H1 (cell line): ENCODE data around the gene POLE. TPM values are rescaled to one million over a fixed set of nuclear protein-coding genes. Genes with fewer than 3 reads are reported as not detected.

Source experiments
- CTCF ChIA-PET: fragments of 300-600 bp; sonication (Branson Sonifier 250); formaldehyde crosslinking; loops from one replicate; lab custom pipeline; 2021; ENCODE audit not compliant: partially characterized antibody; lab: Charles Lee
- POLR2A ChIA-PET: fragments of 300-600 bp; sonication (Branson Sonifier 250); formaldehyde crosslinking; loops from one replicate; lab custom pipeline; 2021; ENCODE audit warnings: inconsistent platforms; ENCODE audit not compliant: partially characterized antibody; lab: Charles Lee
- DNase-seq, 2 experiments: peaks; one replicate each; pipeline versions ENCODE4 v3.0.0 to v3.0.0-alpha.2; 2010 to 2022; ENCODE audit warnings: low spot score in 2 of 2, low read depth in 1 of 2, mixed read lengths in 1 of 2
- FAIRE-seq: peaks from 2 replicates; lab custom pipeline; 2011; peaks lifted over from hg19 to GRCh38; lab: Jason Lieb, UNC
- H2AFZ ChIP-seq: 2 replicates; pipeline ENCODE4 v1.8.1; 2012; ENCODE audit warnings: low read length, inconsistent platforms
- H2AK5ac ChIP-seq: 2 replicates; pipeline ENCODE4 v1.6.1; 2013; ENCODE audit warnings: low read depth, low read length
- H2BK120ac ChIP-seq: replicated peaks from 2 replicates; pipeline ENCODE3; 2013; ENCODE audit warnings: low read depth, low read length, inconsistent platforms
- H2BK12ac ChIP-seq: 2 replicates; pipeline ENCODE4 v1.6.1; 2013; ENCODE audit warnings: low read depth, low read length
- H2BK15ac ChIP-seq: 2 replicates; pipeline ENCODE4 v1.6.1; 2013; ENCODE audit warnings: low read length
- H2BK20ac ChIP-seq: 2 replicates; pipeline ENCODE4 v1.6.1; 2013; ENCODE audit warnings: low read length
- H2BK5ac ChIP-seq: 2 replicates; pipeline ENCODE4 v1.6.1; 2013; ENCODE audit warnings: low read depth, low read length
- H3K14ac ChIP-seq: 2 replicates; pipeline ENCODE4 v1.6.1; 2013; ENCODE audit warnings: inconsistent platforms; ENCODE audit not compliant: insufficient read length
- H3K18ac ChIP-seq: 2 replicates; pipeline ENCODE4 v1.6.1; 2013; ENCODE audit warnings: low read length; ENCODE audit errors: extremely low read depth
- H3K23ac ChIP-seq: 2 replicates; pipeline ENCODE4 v1.6.1; 2013; ENCODE audit warnings: inconsistent platforms; ENCODE audit not compliant: insufficient read length
- H3K23me2 ChIP-seq: 2 replicates; pipeline ENCODE4 v1.6.1; 2013; ENCODE audit warnings: low read depth, low read length
- H3K27ac ChIP-seq: 2 replicates; pipeline ENCODE4 v1.6.1; 2011; ENCODE audit warnings: low read depth, low read length, inconsistent platforms
- H3K27me3 ChIP-seq, 4 experiments: replicated peaks in 1 of 4; 1 replicate in 1 of 4; 2 replicates in 3 of 4; pipeline versions ENCODE4 v1.6.1 to v1.8.1; 2011 to 2013; ENCODE audit warnings: low read length in 3 of 4, mild to moderate bottlenecking in 3 of 4, inconsistent platforms in 2 of 4, mixed read lengths in 2 of 4, moderate library complexity in 1 of 4; ENCODE audit not compliant: control insufficient read depth in 3 of 4, insufficient read depth in 3 of 4; ENCODE audit errors: extremely low read depth in 1 of 4
- H3K36me3 ChIP-seq, 4 experiments: 2 replicates each; pipeline versions ENCODE4 v1.6.1 to v1.8.1; 2011 to 2013; ENCODE audit warnings: mild to moderate bottlenecking in 4 of 4, low read length in 3 of 4, moderate library complexity in 2 of 4, control low read depth in 1 of 4, inconsistent platforms in 1 of 4; ENCODE audit not compliant: insufficient read depth in 4 of 4, control insufficient read depth in 2 of 4
- H3K4ac ChIP-seq: replicated peaks from 2 replicates; pipeline ENCODE3; 2013; ENCODE audit warnings: low read length, low read depth, mixed read lengths, inconsistent platforms; ENCODE audit not compliant: insufficient read length
- H3K4me1 ChIP-seq, 4 experiments: replicated peaks in 1 of 4; 1 replicate in 1 of 4; 2 replicates in 3 of 4; pipeline versions ENCODE4 v1.6.1 to v1.8.1; 2011 to 2013; ENCODE audit warnings: low read length in 3 of 4, inconsistent platforms in 2 of 4, mixed read lengths in 1 of 4; ENCODE audit not compliant: insufficient read depth in 4 of 4, control insufficient read depth in 3 of 4
- H3K4me2 ChIP-seq, 2 experiments: 2 replicates each; pipeline versions ENCODE4 v1.6.1 to v1.8.1; 2011 to 2013; ENCODE audit warnings: low read depth in 2 of 2, low read length in 2 of 2, control low read depth in 1 of 2, inconsistent platforms in 1 of 2, mild to moderate bottlenecking in 1 of 2; ENCODE audit not compliant: insufficient read depth in 1 of 2
- H3K4me3 ChIP-seq, 4 experiments: fragments of 200-600, 300-600 bp in 1 of 4; sonication (generic), shearing (Covaris generic), sonication (Bioruptor Twin) in 1 of 4; 2 replicates each; pipeline versions ENCODE4 v1.5.1 to v1.8.1; 2011 to 2016; ENCODE audit warnings: low read length in 4 of 4, low read depth in 3 of 4, control low read depth in 2 of 4, inconsistent platforms in 2 of 4, mild to moderate bottlenecking in 2 of 4, mixed read lengths in 1 of 4, moderate library complexity in 1 of 4; ENCODE audit not compliant: insufficient read depth in 2 of 4; ENCODE audit errors: extremely low read depth in 1 of 4
- H3K56ac ChIP-seq: replicated peaks from 2 replicates; pipeline ENCODE3; 2013; ENCODE audit warnings: low read depth, mild to moderate bottlenecking, mixed read lengths, low read length, inconsistent platforms; ENCODE audit not compliant: insufficient read length
- H3K79me1 ChIP-seq: 2 replicates; pipeline ENCODE4 v1.6.1; 2013; ENCODE audit warnings: low read depth, low read length, control low read depth
- H3K79me2 ChIP-seq, 2 experiments: 2 replicates each; pipeline versions ENCODE4 v1.6.1 to v1.8.1; 2012 to 2013; ENCODE audit warnings: low read length in 2 of 2, mild to moderate bottlenecking in 2 of 2, inconsistent platforms in 1 of 2; ENCODE audit not compliant: insufficient read depth in 2 of 2, control insufficient read depth in 1 of 2
- H3K9ac ChIP-seq, 4 experiments: replicated peaks in 1 of 4; 1 replicate in 1 of 4; 2 replicates in 3 of 4; pipeline versions ENCODE4 v1.6.1 to v1.8.1; 2011 to 2013; ENCODE audit warnings: low read depth in 3 of 4, low read length in 3 of 4, control low read depth in 2 of 4, mild to moderate bottlenecking in 2 of 4, moderate library complexity in 2 of 4, inconsistent platforms in 1 of 4; ENCODE audit errors: extremely low read depth in 1 of 4
- H3K9me3 ChIP-seq, 2 experiments: 2 replicates each; pipeline versions ENCODE4 v1.6.1 to v1.8.1; 2012 to 2013; ENCODE audit warnings: mild to moderate bottlenecking in 2 of 2, moderate library complexity in 2 of 2, control low read depth in 1 of 2, inconsistent platforms in 1 of 2, low read depth in 1 of 2, low read length in 1 of 2, mixed read lengths in 1 of 2; ENCODE audit not compliant: insufficient read depth in 2 of 2
- H4K20me1 ChIP-seq, 2 experiments: replicated peaks in 1 of 2; 2 replicates each; pipeline versions ENCODE3 to v1.8.1; 2011 to 2013; ENCODE audit warnings: inconsistent platforms in 2 of 2, low read length in 2 of 2, mild to moderate bottlenecking in 1 of 2; ENCODE audit not compliant: insufficient read depth in 2 of 2, control insufficient read depth in 1 of 2
- H4K5ac ChIP-seq: 2 replicates; pipeline ENCODE4 v1.6.1; 2013; ENCODE audit warnings: low read length, low read depth, mixed read lengths, inconsistent platforms; ENCODE audit not compliant: insufficient read length
- H4K8ac ChIP-seq: 2 replicates; pipeline ENCODE4 v1.8.0; 2013; ENCODE audit warnings: mild to moderate bottlenecking, moderate library complexity, low read length, inconsistent platforms; ENCODE audit not compliant: insufficient read depth; ENCODE audit errors: extremely low read depth
- H4K91ac ChIP-seq: replicated peaks from 2 replicates; pipeline ENCODE3; 2013; ENCODE audit warnings: low read length, mixed read lengths, inconsistent platforms; ENCODE audit not compliant: insufficient read length
- BACH1 ChIP-seq: IDR thresholded peaks from 2 replicates; pipeline ENCODE4 v1.6.1; 2012; ENCODE audit warnings: low read length, improper control_type of control experiment
- CBX5 ChIP-seq: fragments of 300-800, 300-1000 bp; sonication (generic); IDR thresholded peaks from 2 replicates; pipeline ENCODE4 v1.7.1; 2016; ENCODE audit warnings: antibody characterized with exemption, low read length, low read depth
- CTBP2 ChIP-seq: IDR thresholded peaks from 2 replicates; pipeline ENCODE4 v1.7.0; 2011; ENCODE audit warnings: borderline replicate concordance, mild to moderate bottlenecking, moderate library complexity, mixed read lengths, low read length; ENCODE audit not compliant: insufficient read depth, insufficient read length
- HDAC2 ChIP-seq, 2 experiments: fragments of 300-600 bp in 1 of 2; sonication (generic) in 1 of 2; IDR thresholded peaks; 2 replicates each; pipeline ENCODE4 v1.6.1; 2011 to 2012; ENCODE audit warnings: low read depth in 2 of 2, low read length in 2 of 2, mild to moderate bottlenecking in 2 of 2, moderate library complexity in 2 of 2, borderline replicate concordance in 1 of 2, inconsistent platforms in 1 of 2
- JUND ChIP-seq: IDR thresholded peaks from 2 replicates; pipeline ENCODE4 v1.6.1; 2011; ENCODE audit warnings: mild to moderate bottlenecking, improper control_type of control experiment, low read length
- MAX ChIP-seq: IDR thresholded peaks from 2 replicates; pipeline ENCODE4 v1.6.1; 2012; ENCODE audit warnings: inconsistent platforms
- TBP ChIP-seq: IDR thresholded peaks from 2 replicates; pipeline ENCODE4 v1.6.1; 2011; ENCODE audit warnings: low read depth, low read length, improper control_type of control experiment
- ZNF274 ChIP-seq: IDR thresholded peaks from 2 replicates; pipeline ENCODE4 v1.7.0; 2012; ENCODE audit warnings: low read length, borderline replicate concordance; ENCODE audit errors: extremely low read depth
- WGBS, 2 experiments: shearing (Covaris generic) in 1 of 2; methylation state at CpG; one replicate each; pipeline versions ENCODE4 v1.1.6 to v1.1.7; 2013 to 2015; ENCODE audit warnings: low lambda C conversion rate in 2 of 2, mixed read lengths in 2 of 2, inconsistent platforms in 1 of 2, low coverage in 1 of 2, missing lambda C conversion rate in 1 of 2; ENCODE audit not compliant: insufficient replicate concordance in 2 of 2, insufficient coverage in 1 of 2, insufficient read length in 1 of 2; ENCODE audit errors: extremely low coverage in 1 of 2, missing lambda C conversion rate in 1 of 2; 5-methylcytosine and 5-hydroxymethylcytosine counted together
- polyA plus RNA-seq, 7 experiments: library from polyadenylated mRNA; depleted of rRNA in 3 of 7; stranded (reverse) in 5 of 7; unstranded in 2 of 7; fragments of >200 nt in 5 of 7; fragments of 200-250 nt in 2 of 7; gene quantifications; 1 replicate in 5 of 7; 2 replicates in 1 of 7; 4 replicates in 1 of 7; pipeline versions ENCODE4 v1.2.1 to v1.2.3, GENCODE V29; 2011 to 2013; ENCODE audit warnings: missing spikeins in 2 of 7, mixed read lengths in 2 of 7
- total RNA-seq: library from RNA; stranded (reverse); fragmentation: NEBNext Ultra II Directional; extraction: Animal tissue kit (Norgen Biotek cat#: 25700); gene quantifications from 2 replicates; pipeline ENCODE4 v1.2.1, GENCODE V29; 2021

Gene POLE
- total and polyA plus RNA-seq, 2 of the 8 experiments (the other 6 are each of a cell fraction or from before 2014, with no cell fraction given), result 59.7 to 115 TPM

DNA sequence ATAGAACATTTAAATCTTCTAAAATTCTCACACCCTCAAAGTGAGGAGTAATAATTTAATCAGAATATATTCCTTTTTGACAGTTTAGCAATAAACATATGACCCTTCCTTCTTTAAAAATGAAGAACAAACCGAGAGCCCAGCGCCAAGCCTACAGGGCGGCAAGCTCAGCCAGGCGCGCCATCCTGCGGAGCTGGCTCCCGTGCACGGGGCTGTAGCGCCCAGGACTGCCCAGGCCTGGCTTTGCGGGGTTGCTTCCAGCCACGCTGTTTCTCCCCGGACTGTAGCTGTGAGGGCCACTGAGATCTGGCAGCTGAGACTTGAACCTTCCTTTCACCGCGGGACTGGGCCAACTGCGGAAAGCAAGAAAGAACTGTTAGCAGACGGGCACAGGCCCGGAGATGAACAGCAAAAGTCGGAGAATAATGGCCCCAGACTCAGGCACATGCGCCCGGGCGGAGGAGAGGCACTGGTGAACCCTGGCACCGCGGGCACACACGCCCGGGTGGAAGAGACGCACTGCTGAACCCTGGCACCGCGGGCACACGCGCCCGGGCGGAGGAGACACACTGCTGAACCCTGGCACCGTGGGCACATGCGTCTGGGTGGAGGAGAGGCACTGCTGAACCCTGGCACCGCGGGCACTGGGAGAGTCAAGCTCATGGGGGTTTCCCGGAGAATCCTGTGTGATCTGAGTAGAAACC, 40.1 kb upstream of the POLE start:
- Histone ChIP-seq H3K36me3 (peaks cover 26 to 83% (median 59%) of the 10 kb centered on the region in 4 experiments), H3K56ac (no peak overlapping the region), H3K14ac (no peak overlapping the region), H3K23ac (no peak overlapping the region), H2BK12ac (no peak overlapping the region), H3K79me2 (no peaks in the 10 kb centered on the region; a peak in 1 of 4 replicates), H2AFZ (no peak overlapping the region)
- WGBS, 2 experiments, result 95% methylated on average over 29 of the region's 37 CpGs; no CpG with 5 or more reads in 1 of the 2 experiments
- CTCF ChIA-PET, result no interaction called here
- TF ChIP-seq BACH1 (no peak), CBX5 (no peak), HDAC2 (IDR thresholded peaks at IDR 0.05; ENCODE audit: borderline replicate concordance in 1 of 2, low read depth in 2 of 2, low read length in 2 of 2) (no peak), TBP (no peak), MAX (no peak), ZNF274 (no peak), CTBP2 (no peak), JUND (no peak)
- TF ChIP-seq, all 59 proteins: peak for 0
- H3K79me1 ChIP-seq, result no peaks in the 10 kb centered on the region
- H3K4me3 ChIP-seq, result no peak overlapping the region
- H2BK15ac ChIP-seq, result no peak overlapping the region
- POLR2A ChIA-PET, result interaction anchor here (0.6 to 2.3 kb wide), 8 partner anchors 8 to 68 kb away, joined by 3 to 8 read pairs (median 3); partner anchors contain the start of gene PGAM5
- H3K18ac ChIP-seq, result no peak overlapping the region
- H3K9ac ChIP-seq, result no peak overlapping the region
- no peak overlapping the region for H3K27ac ChIP-seq
- DNase-seq, result no peak
- no peak overlapping the region for H3K4me2 ChIP-seq
- no peak overlapping the region for H2BK5ac ChIP-seq
- no peak for FAIRE-seq
- H3K23me2 ChIP-seq, result no peaks in the 10 kb centered on the region
- H2AK5ac ChIP-seq, result no peak overlapping the region
- no peak overlapping the region for H2BK120ac ChIP-seq
- peaks cover 3 to 16% of the 10 kb centered on the region in 2 experiments for H4K20me1 ChIP-seq
- H4K91ac ChIP-seq, result no peak overlapping the region
- H4K8ac ChIP-seq, result no peak overlapping the region
- H2BK20ac ChIP-seq, result no peak overlapping the region
- H3K4ac ChIP-seq, result no peak overlapping the region
- peaks cover 0 to 8% of the 10 kb centered on the region in 2 experiments; a peak in 1 of 4 replicates for H3K9me3 ChIP-seq
- no peak overlapping the region for H4K5ac ChIP-seq
- no peaks in the 10 kb centered on the region for H3K27me3 ChIP-seq
- H3K4me1 ChIP-seq, result no peaks in the 10 kb centered on the region; a peak in 1 of 7 replicates
